GM19438 (cell line): Measurements from ENCODE around the gene ANKRD13A.
"Not testable (repeated sequence)": the region's sequence is repeated elsewhere in the genome, so short reads cannot be mapped to it uniquely, and the experiment has no call there.

Source experiments
- ATAC-seq: cut with Tn5 transposase; IDR thresholded peaks from one replicate; pipeline ENCODE4 v1.9.1; 2021; ENCODE audit warnings: low read depth; ENCODE audit not compliant: unreplicated experiment

ANKRD13A gene

GRCh38 chr12:109982210-109982609 lies 17.0 kb upstream of the ANKRD13A start:
- no peak for ATAC-seq

DNA sequence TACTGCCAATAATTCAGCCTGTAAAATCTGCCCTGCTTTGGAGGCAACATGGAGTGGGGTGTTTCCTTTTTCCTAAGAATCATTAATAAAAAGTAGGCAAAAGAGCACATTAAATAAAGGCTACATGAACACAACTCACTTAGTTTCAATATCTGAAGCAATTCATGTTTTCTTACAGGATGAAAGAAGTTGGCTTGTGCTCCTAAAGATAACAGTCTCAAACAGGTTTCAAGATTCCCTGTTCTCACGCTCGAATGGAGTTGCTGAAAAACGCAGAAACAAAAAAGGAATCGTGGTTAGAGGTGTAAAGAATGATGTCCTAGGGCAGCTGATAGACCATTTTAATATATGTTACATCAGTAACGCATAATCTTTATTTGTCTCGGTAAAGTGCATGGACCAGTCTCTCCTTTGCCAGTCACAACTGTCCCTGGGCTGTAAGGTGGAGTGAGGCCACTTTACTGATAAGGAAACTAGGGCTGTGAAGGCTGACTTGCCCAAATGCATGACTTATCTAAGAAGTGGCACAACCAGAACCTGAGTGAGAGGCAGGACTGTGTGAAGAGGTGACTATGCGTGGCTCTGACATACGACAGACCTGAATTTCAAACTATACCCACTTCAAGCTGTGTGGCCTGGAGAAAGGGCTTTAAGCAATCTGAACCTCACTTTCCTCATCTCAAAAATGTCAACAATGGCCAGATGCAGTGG lies 15.6 kb upstream of the ANKRD13A start:
- ATAC-seq, result no peak

DNA sequence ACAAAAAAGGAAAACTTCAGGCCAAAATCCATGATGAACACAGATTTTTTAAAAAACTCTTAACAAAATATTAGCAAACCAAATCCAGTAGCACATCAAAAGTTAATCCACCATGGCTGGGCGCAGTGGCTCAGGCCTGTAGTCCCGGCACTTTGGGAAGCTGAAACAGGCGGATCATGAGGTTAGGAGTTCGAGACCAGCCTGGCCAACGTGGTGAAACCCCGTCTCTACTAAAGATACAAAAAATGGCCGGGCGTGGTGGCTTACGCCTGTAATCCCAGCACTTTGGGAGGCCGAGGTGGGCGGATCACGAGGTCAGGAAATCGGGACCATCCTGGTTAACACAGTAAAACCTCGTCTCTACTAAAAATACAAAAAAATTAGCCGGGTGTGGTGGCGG lies 13.0 kb upstream of the ANKRD13A start:
- not testable (repeated sequence) for ATAC-seq

GRCh38 chr12:109987615-109988014 lies 11.6 kb upstream of the ANKRD13A start:
- ATAC-seq, result no peak

- no peak for ATAC-seq
Measured at GRCh38 chr12:109988274-109988673, 11.0 kb upstream of the ANKRD13A start.

DNA sequence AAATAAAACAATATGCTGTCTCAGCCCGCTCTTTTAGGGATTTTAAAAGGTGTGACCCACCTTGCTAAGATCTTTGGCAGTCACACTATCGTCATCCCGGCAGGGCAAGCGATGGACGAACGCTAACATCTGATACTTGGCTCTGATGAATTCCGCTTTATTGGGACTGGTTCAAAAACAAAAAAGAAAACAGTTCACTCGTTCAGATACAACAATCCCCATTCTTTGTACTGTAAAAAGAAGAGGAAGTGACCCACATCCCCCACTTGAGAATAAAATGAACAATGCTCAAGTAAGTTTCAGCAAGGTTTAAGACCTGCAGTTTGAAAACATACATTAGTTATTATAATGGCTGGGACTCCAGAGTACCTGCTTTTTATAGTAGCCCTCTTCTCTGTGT lies 10.3 kb upstream of the ANKRD13A start:
- no peak for ATAC-seq

GRCh38 chr12:109989380-109989779 lies 9.8 kb upstream of the ANKRD13A start:
- no peak for ATAC-seq

GRCh38 chr12:109991586-109991985 lies 7.6 kb upstream of the ANKRD13A start:
- no peak for ATAC-seq

DNA sequence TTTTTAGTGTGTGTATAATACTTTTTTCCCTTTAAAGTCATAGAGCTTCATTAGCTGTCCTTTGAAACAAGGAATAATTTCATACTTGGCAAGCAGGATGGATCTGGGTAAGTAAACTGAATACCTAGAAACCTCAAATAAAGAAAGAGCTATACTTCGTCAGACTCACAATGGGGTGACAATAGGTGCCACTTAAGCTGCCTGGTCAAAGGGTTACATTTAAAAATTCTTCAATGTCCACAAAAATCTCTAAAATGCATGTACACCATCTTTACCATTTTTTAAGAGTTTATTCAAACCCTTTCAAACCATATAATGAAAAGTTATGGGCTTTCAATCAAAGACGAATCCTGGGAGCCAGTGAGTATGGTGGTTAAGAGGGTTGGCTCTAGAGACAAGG lies 6.1 kb upstream of the ANKRD13A start:
- ATAC-seq, result no peak

DNA sequence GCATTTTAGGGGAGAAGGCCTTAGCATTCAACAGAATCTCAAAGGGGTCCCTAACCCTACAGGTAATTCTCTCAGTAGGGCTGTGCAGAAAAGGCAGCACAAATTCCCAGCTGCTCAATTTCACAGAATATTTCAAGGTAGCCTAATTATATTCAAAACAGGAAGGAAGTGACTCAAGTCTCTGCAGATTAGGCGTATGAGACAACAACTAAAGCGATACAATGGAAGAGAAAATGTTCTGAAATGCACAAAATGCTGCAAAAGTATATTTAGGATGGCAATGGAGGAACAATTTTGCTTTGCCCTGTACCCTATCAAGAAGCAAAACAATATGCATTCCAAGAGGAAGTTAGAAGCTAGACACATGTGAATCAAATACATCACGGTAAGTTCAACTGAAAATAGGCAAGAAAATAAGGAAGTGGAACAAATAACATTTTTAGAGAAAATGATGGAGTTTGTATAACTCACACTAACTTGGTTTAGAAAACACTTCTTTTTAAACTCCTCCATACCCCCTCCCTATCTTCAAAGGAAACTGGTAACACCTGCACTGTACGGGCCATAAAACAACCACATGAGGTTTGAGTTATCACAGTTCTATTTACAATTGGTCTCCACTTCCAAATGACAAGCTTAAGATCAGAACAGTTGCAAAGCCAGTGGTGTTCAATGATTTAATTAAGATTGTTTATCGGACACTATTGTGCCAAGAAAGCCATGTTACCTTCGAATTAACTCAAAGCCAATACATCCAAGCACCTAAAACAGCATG lies 4.6 kb upstream of the ANKRD13A start:
- no peak for ATAC-seq

- ATAC-seq, result no peak
Measured at GRCh38 chr12:109995361-109995685, 3.9 kb upstream of the ANKRD13A start.

GRCh38 chr12:109995686-109996482 lies 3.3 kb upstream of the ANKRD13A start, which contains the start of gene GIT2:
Gene GIT2 (minus strand): TSS chr12:109996368. CDS start chr12:109996224, 144 bp downstream.
- ATAC-seq, result peak; percentile 53

GRCh38 chr12:109996483-109996853 lies 2.8 kb upstream of the ANKRD13A start:
- no peak for ATAC-seq

GRCh38 chr12:109997393-109997792 lies 1.8 kb upstream of the ANKRD13A start:
- no peak for ATAC-seq

- no peak for ATAC-seq
Measured at GRCh38 chr12:109998241-109998903, 858 bp upstream of the ANKRD13A start.

- no peak for ATAC-seq
Measured at GRCh38 chr12:109999649-109999971, 380 bp downstream of the ANKRD13A start.

DNA sequence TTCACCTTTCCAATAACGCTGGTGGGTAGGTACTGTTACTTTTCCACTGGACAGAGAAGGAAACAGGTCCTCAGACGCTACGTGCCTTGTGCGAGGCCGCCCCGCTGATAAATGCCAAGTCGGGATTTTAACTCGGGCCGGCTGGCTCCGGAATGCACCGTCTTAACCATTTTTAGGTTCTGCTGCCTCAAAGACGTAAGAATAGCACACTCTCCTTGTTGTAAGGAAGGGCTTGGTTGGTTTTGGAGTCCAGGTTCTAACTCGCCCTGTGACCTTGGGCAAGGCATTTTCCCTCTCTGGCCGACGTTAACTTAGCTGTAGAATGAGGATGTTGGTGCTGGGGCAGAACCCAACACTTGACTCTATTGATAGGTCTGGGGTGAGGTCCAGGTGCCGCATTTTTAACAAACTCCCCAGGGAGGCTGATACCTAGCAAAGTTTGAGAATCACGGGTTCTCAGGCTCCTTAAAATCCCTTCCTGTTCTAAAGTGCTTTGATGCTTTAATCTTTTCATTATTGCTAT lies 814 bp downstream of the ANKRD13A start:
- no peak for ATAC-seq

- no peak for ATAC-seq
Measured at GRCh38 chr12:110001596-110001995, 2.4 kb downstream of the ANKRD13A start.

DNA sequence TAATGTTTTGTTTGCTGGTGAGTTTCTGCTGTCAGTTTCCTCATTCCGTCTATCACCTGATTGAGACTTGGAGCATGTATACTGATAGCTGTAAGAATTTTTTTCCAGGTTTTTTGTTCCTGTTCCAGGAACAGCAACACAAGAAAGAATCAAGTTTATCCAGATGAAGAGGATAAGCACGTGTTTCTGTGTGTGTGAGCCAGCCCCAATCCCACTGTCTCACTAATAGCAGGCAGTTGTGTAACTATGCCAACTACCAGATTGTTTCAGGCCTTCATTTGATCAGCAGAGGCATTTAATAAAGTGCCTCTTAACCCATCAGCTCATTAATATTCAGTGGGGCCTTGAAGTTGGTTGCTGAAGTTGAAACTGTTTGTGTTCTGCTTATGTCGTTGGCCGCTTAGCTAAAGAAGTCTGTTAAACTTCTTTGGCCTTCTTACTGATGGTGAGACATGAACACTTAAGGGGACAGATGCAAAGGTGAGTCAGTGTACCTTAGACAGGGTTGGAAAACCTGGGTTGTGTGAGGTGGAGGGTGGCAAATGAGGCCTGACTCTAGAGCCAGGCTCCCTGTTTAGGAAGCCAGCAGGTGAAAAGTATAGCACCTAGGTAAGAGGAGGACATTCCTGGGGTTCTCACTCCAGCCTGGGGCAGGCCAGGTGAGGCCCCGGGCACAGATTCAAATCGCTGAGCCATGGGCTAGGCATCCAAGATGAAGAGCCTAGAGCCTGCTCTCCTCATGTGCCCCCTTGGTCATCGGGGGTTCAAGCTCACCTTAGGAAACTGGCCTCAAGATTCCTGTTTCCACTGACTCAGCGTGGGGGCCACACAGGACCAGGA lies 3.7 kb downstream of the ANKRD13A start:
- no peak for ATAC-seq

DNA sequence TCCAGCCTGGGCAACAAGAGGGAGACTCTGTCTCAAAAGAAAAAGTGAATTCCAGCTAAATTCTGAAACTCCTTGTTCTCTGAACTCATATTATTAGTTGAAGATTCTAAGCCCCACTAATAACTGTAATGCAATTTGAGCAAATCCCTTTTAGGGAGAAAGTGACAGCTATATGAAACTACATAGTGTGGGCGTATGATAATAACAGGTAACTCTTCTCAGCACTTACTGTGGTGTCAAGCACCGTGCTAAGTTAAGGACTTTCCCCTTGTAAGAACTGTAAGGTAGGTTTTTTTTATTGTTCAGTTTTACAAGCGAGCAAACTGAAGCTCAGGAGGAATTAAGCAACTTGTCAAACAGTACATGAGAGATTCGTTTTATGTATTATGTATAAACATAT lies 5.4 kb downstream of the ANKRD13A start:
- no peak for ATAC-seq
